ENCODE measurements around the gene SDCBP2. TPM values are rescaled to one million over a fixed set of nuclear protein-coding genes. Genes with fewer than 3 reads are reported as not detected.

The SDCBP2 gene
- total and polyA plus RNA-seq, 2 of the 8 experiments (the other 6 are each of a cell fraction or from before 2014, with no cell fraction given) = 4.2 to 6.7 TPM

GRCh38 chr20:1353956-1354355 lies 25.0 kb upstream of the SDCBP2 start (continued):
- TF ChIP-seq CHD7 (IDR thresholded peaks at IDR 0.05; ENCODE audit: insufficient replicate concordance, low read length) (no peak), TCF12 (IDR thresholded peaks at IDR 0.05; ENCODE audit: low read depth, low read length) (no peak), SP1 (IDR thresholded peaks at IDR 0.05; ENCODE audit: low read depth, low read length) (no peak), ATF2 (IDR thresholded peaks at IDR 0.05; ENCODE audit: low read length) (no peak), JUND (IDR thresholded peaks at IDR 0.05; ENCODE audit: low read length) (no peak), EGR1 (IDR thresholded peaks at IDR 0.05; ENCODE audit: borderline replicate concordance, low read depth, low read length) (no peak), PHF8 (conservative IDR thresholded peaks at IDR 0.05; ENCODE audit: low read depth, low read length) (no peak), SRF (IDR thresholded peaks at IDR 0.05; ENCODE audit: low read depth, low read length) (no peak), USF2 (IDR thresholded peaks at IDR 0.05; ENCODE audit: low read length) (no peak)

Data from H1 (cell line).